ENCODE measurements around the gene WDTC1.
A peak's percentile ranks its signal among the peaks of the same experiment; 100 is the strongest.
"Not testable (repeated sequence)": the region's sequence is repeated elsewhere in the genome, so short reads cannot be mapped to it uniquely, and the experiment has no call there.

WDTC1 gene

DNA sequence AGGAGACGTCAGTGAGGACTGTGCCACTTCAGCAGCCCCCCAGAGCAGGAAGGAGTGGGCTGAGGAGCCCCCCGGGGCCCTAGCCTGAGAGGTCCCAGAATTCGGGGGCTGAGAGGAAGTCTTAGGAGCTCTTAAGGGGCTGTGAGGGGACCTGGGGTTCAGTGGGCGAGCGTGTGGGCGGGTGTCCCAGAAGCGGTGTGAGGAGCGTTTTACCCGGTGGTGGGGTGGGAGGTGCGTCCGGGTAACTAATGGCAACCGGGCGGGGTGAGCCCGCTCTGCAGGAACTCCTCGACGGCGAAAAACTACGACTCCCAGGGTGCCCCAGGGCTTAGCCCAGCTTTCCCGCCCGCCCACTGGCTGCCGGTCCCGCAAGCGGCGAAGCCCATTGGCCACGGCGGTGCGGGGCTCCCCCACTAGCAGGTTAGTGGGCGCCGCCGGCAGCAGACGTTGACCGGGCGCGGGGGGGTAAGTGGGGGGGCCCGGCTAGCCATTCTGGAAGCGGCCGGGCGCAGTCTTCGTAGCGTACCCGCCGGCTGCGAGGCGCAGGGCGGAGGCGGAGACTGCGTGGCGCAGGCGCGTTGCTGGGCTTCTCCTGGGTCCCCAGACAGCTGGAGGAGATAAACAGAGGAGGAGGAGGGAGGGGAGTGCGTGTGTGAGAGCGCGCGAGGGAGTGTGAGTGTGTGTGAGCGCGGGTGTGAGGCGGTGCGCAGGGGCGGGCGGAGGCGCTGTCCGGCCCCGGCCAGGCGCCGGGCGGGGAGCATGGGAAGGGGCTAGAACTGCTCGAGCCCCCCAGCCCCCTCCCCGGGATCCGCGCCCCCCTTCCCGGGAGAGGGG lies at the start of gene WDTC1:
TSS of gene WDTC1 (plus strand) at position 584 of the 834 bp plus-strand sequence. CDS start 26,423 bp downstream, outside the sequence.
- DNase-seq, result peak; percentile 87

DNA sequence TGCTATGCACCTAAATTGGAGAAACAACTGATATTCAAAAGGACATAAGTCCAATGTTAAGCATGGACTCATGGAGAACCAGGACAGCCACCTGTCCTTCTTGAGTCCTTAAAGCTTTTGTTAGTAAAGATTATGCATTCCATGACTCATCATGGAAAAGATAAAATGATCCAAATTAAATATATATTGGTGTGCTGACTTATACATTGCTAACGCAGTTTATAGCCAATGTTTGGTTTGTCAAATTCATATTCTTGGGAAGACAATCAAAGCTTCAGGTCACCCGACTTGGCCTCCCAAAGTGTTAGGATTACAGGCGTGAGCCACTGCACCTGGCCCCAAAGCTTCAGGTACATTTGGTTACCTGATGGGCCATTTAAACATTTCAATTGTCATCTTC lies 49.8 kb upstream of the WDTC1 start:
- not testable (repeated sequence) for DNase-seq

- DNase-seq, result no peak
Observed at GRCh38 chr1:27192039-27192529, 42.3 kb upstream of the WDTC1 start.

GRCh38 chr1:27193194-27193593 lies 41.2 kb upstream of the WDTC1 start:
- no peak for DNase-seq

DNA sequence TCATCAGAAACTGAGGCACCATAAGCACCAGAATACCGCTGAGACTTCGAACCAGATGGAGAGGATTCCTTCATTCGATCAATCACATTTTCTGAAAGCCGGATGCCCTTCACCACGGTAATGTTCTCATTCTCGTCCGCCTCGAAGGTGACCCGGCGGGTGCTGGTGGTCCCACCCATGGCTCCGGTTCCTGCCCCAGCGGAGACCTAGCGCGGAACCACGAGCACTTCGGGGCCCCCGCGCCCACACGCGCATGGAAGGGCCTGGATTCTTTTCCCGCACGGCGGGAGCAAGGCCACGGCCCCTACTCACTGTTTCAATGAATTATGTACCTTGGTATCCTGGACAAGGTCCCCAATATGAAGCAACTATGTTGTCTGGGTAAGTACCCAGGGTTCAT lies 33.1 kb upstream of the WDTC1 start:
- DNase-seq, result no peak

GRCh38 chr1:27203946-27204345 lies 30.5 kb upstream of the WDTC1 start:
- DNase-seq, result no peak

DNA sequence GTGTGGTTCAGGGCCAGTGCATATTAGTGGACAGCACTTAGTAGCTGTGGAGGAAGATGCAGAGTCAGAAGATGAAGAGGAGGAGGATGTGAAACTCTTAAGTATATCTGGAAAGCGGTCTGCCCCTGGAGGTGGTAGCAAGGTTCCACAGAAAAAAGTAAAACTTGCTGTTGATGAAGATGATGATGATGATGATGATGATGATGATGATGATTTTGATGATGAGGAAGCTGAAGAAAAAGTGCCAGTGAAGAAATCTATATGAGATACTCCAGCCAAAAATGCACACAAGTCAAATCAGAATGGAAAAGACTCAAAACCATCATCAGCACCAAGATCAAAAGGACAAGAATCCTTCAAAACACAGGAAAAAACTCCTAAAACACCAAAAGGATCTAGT lies 27.2 kb upstream of the WDTC1 start:
- DNase-seq, result not testable (repeated sequence)

- not testable (repeated sequence) for DNase-seq
Observed at GRCh38 chr1:27208143-27208850, 26.1 kb upstream of the WDTC1 start.

DNA sequence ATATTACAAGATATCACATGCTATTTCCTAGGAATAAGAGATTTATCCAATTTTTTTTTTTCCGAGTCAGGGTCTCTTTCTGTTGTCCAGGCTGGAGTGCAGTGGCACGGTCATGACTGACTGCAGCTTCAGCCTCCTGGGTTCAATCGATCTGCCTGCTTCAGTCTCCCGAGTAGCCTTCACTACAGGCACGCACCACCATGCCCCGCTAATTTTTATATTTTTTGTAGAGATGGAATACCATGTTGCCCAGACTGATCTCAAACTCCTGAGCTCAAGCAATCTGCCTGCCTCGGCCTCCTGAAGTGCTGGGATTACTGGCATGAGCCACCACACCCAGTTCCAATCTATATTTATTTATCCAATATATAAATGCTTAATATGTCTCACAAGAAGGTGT lies 18.0 kb upstream of the WDTC1 start:
- DNase-seq, result no peak

DNA sequence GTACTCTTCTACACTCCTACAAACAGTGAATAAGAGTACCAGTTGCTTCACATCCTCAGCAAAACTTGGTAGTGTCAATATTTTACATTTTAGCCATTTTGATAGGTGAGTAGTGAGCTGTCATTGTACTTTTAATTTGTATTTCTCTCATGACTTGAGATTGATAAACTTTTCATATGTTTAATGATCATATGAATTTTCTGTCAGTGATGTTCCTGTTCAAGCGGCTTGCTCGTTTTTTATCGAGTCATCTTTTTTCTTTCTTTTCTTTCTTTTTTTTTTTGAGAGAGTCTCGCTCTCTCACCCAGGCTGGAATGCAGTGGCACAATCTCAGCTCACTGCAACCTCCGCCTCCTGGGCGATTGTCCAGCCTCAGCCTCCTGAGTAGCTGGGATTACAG lies 17.0 kb upstream of the WDTC1 start:
- DNase-seq, result no peak

DNA sequence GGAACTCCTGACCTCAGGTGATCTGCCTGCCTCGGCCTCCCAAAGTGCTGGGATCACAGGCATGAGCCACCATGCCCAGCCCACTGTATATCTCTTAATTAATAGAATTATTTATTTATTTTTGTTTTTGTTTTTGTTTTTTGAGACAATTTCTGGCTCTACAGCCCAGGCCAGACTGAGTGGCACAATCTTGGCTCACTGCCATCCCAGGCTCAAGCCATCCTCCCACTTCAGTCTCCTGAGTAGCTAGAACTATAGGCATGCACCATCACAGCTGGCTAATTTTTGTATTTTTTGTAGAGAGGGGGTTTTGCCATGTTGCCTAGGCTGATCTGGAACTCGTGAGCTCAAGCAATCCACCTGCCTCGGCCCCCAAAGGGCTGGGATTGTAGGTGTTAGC lies 15.7 kb upstream of the WDTC1 start:
- no peak for DNase-seq

- DNase-seq, result no peak
Observed at GRCh38 chr1:27220096-27220495, 14.3 kb upstream of the WDTC1 start.

DNA sequence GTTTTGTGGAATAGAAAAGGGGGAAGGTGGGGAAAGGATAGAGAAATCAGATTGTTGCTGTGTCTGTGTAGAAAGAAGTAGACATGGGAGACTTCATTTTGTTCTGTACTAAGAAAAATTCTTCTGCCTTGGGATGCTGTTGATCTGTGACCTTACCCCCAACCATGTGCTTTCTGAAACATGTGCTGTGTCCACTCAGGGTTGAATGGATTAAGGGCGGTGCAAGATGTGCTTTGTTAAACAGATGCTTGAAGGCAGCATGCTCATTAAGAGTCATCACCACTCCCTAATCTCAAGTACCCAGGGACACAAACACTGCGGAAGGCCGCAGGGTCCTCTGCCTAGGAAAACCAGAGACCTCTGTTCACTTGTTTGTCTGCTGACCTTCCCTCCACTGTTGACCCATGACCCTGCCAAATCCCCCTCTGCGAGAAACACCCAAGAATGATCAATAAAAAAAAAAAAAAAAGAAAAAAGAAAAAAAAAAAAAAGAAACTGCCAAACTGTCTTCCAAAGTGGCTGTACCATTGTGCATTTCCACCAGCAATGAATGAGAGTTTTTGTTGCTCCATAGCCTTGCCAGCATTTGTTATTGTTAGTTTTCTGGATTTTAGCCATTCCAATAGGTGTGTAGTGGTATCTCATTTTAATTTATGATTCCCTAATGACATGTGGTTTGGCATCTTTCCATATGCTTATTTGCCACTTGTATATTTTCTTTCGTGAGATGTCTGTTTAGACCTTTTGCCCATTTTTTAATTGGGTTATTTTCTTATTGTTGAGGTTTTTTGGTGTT lies 13.5 kb upstream of the WDTC1 start:
- DNase-seq, result not testable (repeated sequence)

GRCh38 chr1:27225621-27226020 lies 8.8 kb upstream of the WDTC1 start:
- no peak for DNase-seq

GRCh38 chr1:27227765-27228164 lies 6.7 kb upstream of the WDTC1 start:
- DNase-seq, result no peak

- DNase-seq, result no peak
Observed at GRCh38 chr1:27233667-27234048, 774 bp upstream of the WDTC1 start.

DNA sequence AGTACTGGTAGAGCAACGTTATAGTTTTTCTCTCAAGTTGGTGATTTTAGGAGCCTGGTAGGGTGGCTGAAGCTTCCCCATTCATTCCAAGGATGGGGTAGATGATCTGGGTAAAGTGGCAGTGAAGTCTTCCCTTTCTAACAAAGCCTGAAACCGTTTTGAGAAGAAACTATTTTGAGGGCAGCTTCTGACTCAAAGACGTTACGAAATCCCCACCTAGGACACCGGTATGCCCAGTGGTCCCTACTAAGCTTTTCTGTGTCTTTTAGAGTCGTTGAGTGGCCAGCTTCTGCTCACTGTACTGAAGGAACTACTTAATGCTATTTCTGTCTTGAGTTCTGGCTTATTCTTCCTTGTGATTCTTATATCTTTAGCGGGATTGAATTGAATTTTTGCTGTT lies 1.4 kb downstream of the WDTC1 start:
- no peak for DNase-seq

- DNase-seq, result no peak
Observed at GRCh38 chr1:27237112-27237511, 2.7 kb downstream of the WDTC1 start.

DNA sequence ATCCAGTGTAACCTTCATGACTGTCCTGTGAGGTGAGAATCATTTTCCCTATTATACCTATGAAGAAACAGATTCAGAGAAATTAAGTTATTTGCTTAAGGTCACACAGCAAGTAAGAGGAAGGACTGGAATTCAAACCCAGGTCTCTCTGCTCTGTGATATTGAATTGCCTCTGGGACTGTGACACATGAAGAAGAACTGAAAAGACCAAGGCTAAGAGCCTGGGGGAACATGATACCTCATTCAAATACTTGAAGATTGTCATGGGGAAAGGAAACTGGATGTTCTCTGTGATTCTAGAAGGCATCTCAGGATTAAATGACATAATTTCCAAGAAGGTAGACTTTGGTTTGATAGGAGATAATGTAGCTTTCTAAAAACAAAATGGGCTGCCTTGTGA lies 3.6 kb downstream of the WDTC1 start:
- DNase-seq, result no peak

DNA sequence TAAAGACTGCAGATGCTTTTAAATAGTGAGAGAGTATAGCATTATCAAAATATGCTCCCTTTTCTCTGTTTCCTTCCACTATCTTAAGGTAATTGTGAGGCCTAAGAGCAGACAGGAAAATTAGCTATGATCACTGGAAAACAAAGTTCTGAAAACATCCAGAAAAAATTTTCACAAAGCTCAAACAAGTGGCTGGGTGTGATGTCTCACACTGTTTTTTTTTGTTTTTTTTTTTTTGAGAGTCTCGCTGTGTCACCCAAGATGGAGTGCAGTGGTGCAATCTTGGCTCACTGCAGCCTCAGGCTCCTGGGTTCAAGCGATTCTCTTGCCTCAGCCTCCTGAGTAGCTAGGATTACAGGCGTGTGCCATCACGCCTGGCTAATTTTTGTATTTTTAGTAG lies 7.2 kb downstream of the WDTC1 start:
- DNase-seq, result no peak

DNA sequence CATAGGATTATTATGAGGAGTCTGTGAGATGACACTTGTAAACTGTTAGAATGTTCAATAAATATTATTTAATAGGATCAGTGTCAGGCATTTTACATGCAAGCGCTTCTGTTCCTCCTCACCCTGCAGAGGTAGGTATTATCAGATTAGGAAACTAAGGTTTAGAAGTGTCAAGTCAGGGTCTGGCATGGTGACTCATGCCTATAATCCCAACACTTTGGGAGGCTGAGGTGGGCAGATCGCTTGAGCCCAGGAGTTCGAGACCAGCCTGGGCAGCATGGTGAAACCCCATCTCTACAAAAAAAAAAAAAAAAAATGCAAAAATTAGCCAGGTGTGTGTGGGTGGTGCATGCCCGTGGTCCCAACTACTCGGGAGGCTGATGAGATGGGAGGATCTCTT lies 9.2 kb downstream of the WDTC1 start:
- not testable (repeated sequence) for DNase-seq

- no peak for DNase-seq
Observed at GRCh38 chr1:27246194-27246593, 11.8 kb downstream of the WDTC1 start.

DNA sequence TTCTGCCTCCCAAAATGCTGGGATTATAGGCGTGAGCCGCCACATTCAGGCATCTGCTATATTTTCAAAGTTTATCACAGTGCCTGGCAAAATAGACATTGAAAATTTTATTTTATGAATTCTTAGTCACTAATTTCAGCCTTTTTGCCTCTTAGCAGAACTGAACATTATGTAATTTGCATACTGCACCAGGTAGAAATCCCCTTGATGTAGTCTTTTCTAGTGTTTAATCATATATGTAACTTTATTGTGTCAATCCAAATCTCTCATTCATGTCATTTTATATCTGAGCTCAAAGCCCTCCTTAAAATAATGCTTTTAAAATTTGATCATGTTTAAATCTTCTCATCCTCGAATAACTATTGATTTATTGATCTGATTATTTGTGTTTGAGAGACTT lies 19.2 kb downstream of the WDTC1 start:
- DNase-seq, result no peak

All from amniotic stem cell (primary cell).